NOMO-1 treated with DMSO at 0.1 percent for 48 hours (cell line): Measurements from ENCODE around the gene CDH2.

Source experiments
- DNase-seq: peaks from one replicate; lab custom pipeline; 2025; ENCODE audit not compliant: unreplicated experiment; lab: John Stamatoyannopoulos, UW

The CDH2 gene

GRCh38 chr18:28045176-28045810, 131.6 kb downstream of the CDH2 start:
- DNase-seq = no peak

- no peak for DNase-seq
Observed at GRCh38 chr18:28044036-28044435, 132.9 kb downstream of the CDH2 start.

- no peak for DNase-seq
Observed at GRCh38 chr18:28043631-28044030, 133.3 kb downstream of the CDH2 start.

GRCh38 chr18:28041366-28041765, 135.6 kb downstream of the CDH2 start:
- DNase-seq = no peak

GRCh38 chr18:28040716-28041115, 136.2 kb downstream of the CDH2 start:
- no peak for DNase-seq

GRCh38 chr18:28040211-28040610, 136.7 kb downstream of the CDH2 start:
- DNase-seq = no peak

- DNase-seq = no peak
Observed at GRCh38 chr18:28039691-28040090, 137.2 kb downstream of the CDH2 start.

- no peak for DNase-seq
Observed at GRCh38 chr18:28039078-28039477, 137.9 kb downstream of the CDH2 start.

- no peak for DNase-seq
Observed at GRCh38 chr18:28036488-28036887, 140.4 kb downstream of the CDH2 start.

GRCh38 chr18:28034567-28034966, 142.4 kb downstream of the CDH2 start:
- DNase-seq = no peak

GRCh38 chr18:28032177-28032576, 144.8 kb downstream of the CDH2 start:
- no peak for DNase-seq

- no peak for DNase-seq
Observed at GRCh38 chr18:28030458-28030857, 146.5 kb downstream of the CDH2 start.

- no peak for DNase-seq
Observed at GRCh38 chr18:28027755-28028154, 149.2 kb downstream of the CDH2 start.

GRCh38 chr18:28019425-28020108, 157.4 kb downstream of the CDH2 start:
- no peak for DNase-seq

GRCh38 chr18:28018351-28018750, 158.6 kb downstream of the CDH2 start:
- no peak for DNase-seq

- DNase-seq = no peak
Observed at GRCh38 chr18:28015671-28016070, 161.3 kb downstream of the CDH2 start.

GRCh38 chr18:28013066-28013465, 163.9 kb downstream of the CDH2 start:
- DNase-seq = no peak

GRCh38 chr18:28012336-28012735, 164.6 kb downstream of the CDH2 start:
- DNase-seq = no peak

GRCh38 chr18:28009589-28009988, 167.3 kb downstream of the CDH2 start:
- no peak for DNase-seq

GRCh38 chr18:28007841-28008240, 169.1 kb downstream of the CDH2 start:
- no peak for DNase-seq

GRCh38 chr18:28005164-28005563, 171.8 kb downstream of the CDH2 start:
- DNase-seq = no peak

- DNase-seq = no peak
Observed at GRCh38 chr18:28004606-28005005, 172.3 kb downstream of the CDH2 start.

GRCh38 chr18:28003451-28003850, 173.5 kb downstream of the CDH2 start:
- DNase-seq = no peak
